Measurements from ENCODE around the gene KCNS1. TPM values are rescaled to one million over a fixed set of nuclear protein-coding genes. Genes with fewer than 3 reads are reported as not detected.

KCNS1 gene
- polyA plus RNA-seq, 2 of the 4 experiments (the other 2 are of a cell fraction): not detected

GRCh38 chr20:45051204-45052060, 49.5 kb downstream of the KCNS1 start:
- ATAC-seq (no peak), DNase-seq (ENCODE audit: low read depth in 1 of 2, low spot score in 1 of 2) (no peak), FAIRE-seq (no peak)
- CTCF ChIA-PET: interaction anchor here (1.8 to 12.3 kb wide), 6 partner anchors 8 to 243 kb away, joined by 5 to 98 read pairs (median 19); no protein-coding TSS in a partner anchor
- Histone ChIP-seq H3K27ac (no peak overlapping the region), H3K4me1 (0 out of 3 replicates have a peak, but pooled peaks cover 4% of the 10 kb centered on the region), H3K4me2 (no peak overlapping the region), H3K9me3 (no peaks in the 10 kb centered on the region), H3K4me3 (no peak overlapping the region)
- POLR2A ChIA-PET: no interaction called here
- TF ChIP-seq BHLHE40 (IDR thresholded peaks at IDR 0.05; ENCODE audit: low read depth, low read length): no peak
- TF ChIP-seq, protein P1, sequence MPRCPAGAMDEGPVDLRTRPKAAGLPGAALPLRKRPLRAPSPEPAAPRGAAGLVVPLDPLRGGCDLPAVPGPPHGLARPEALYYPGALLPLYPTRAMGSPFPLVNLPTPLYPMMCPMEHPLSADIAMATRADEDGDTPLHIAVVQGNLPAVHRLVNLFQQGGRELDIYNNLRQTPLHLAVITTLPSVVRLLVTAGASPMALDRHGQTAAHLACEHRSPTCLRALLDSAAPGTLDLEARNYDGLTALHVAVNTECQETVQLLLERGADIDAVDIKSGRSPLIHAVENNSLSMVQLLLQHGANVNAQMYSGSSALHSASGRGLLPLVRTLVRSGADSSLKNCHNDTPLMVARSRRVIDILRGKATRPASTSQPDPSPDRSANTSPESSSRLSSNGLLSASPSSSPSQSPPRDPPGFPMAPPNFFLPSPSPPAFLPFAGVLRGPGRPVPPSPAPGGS (IDR thresholded peaks at IDR 0.05): no peak
- TF ChIP-seq, protein P2, sequence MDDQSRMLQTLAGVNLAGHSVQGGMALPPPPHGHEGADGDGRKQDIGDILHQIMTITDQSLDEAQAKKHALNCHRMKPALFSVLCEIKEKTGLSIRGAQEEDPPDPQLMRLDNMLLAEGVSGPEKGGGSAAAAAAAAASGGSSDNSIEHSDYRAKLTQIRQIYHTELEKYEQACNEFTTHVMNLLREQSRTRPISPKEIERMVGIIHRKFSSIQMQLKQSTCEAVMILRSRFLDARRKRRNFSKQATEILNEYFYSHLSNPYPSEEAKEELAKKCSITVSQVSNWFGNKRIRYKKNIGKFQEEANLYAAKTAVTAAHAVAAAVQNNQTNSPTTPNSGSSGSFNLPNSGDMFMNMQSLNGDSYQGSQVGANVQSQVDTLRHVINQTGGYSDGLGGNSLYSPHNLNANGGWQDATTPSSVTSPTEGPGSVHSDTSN (IDR thresholded peaks at IDR 0.05): no peak
- no peak for TF ChIP-seq ZNF302 (CRISPR knock-in tag; IDR thresholded peaks at IDR 0.05)
- peak; percentile 54 to 65; a peak in 3 of 4 replicates for TF ChIP-seq CEBPB (IDR thresholded peaks at IDR 0.05)
- TF ChIP-seq FOSL2 (IDR thresholded peaks at IDR 0.05): no peak
- TF ChIP-seq FOSL2 (CRISPR knock-in tag; IDR thresholded peaks at IDR 0.05): no peak
- TF ChIP-seq HOXA7 (CRISPR knock-in tag; IDR thresholded peaks at IDR 0.05): no peak
- no peak for TF ChIP-seq RNF2 (IDR thresholded peaks at IDR 0.05; ENCODE audit: borderline replicate concordance, low read depth)
- WGBS (ENCODE audit: missing lambda C conversion rate): 92% methylated on average over 3 of the region's 3 CpGs

DNA sequence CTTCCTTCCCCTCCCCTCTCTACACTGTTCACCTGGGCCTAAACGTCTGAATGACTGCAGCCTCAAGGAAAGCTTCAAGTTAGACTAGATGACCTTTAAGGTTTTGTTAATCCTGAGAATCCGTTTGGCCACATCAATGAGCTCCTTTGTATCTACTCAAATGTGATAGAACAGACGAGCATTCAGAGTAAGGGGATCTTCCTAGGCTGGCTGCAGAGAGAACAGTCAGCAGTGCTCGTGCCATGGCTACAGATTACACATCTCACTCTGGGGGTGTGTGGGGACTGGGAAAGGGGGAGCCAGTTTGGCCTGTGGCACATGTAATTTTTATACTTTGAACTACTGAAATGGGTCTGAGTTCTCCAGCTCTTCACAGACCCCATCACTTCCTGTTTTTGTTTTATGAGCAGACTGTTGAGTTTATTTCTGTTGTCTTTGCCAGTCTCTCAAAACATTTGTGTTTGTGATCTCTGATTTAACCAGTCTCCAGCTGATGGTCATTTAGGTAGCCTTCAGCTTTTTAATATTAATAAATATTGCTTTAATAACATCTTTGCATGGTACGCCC, 50.9 kb downstream of the KCNS1 start:
- no peak for DNase-seq (ENCODE audit: low read depth in 1 of 2, low spot score in 1 of 2)
- POLR2A ChIA-PET: no interaction called here
- no peak for FAIRE-seq
- 0 out of 3 replicates have a peak, but pooled peaks cover under 1% of the 10 kb centered on the region for H3K4me1 ChIP-seq
- TF ChIP-seq GATA3 (IDR thresholded peaks at IDR 0.05; ENCODE audit: borderline replicate concordance) (no peak), POLR2AphosphoS2 (conservative IDR thresholded peaks at IDR 0.05; ENCODE audit: low read length) (no peak), JUNB (IDR thresholded peaks at IDR 0.05) (no peak), RNF2 (IDR thresholded peaks at IDR 0.05; ENCODE audit: borderline replicate concordance, low read depth) (no peak), SMC3 (IDR thresholded peaks at IDR 0.05) (no peak), FOXS1 (CRISPR knock-in tag; IDR thresholded peaks at IDR 0.05) (no peak), EHMT2 (IDR thresholded peaks at IDR 0.05; ENCODE audit: low read depth) (no peak), MYC (IDR thresholded peaks at IDR 0.05; ENCODE audit: borderline replicate concordance, low read length) (no peak)
- CTCF ChIA-PET: interaction anchor here (0.5 to 12.3 kb wide), 11 partner anchors 8 to 262 kb away, joined by 3 to 98 read pairs (median 7); no protein-coding TSS in a partner anchor
- H3K27ac ChIP-seq: no peak overlapping the region
- ATAC-seq: no peak
- no peaks in the 10 kb centered on the region for H3K9me3 ChIP-seq
- no peak overlapping the region for H3K4me3 ChIP-seq
- 75% methylated on average over 5 of the region's 5 CpGs for WGBS (ENCODE audit: missing lambda C conversion rate)
- H3K4me2 ChIP-seq: no peak overlapping the region

DNA sequence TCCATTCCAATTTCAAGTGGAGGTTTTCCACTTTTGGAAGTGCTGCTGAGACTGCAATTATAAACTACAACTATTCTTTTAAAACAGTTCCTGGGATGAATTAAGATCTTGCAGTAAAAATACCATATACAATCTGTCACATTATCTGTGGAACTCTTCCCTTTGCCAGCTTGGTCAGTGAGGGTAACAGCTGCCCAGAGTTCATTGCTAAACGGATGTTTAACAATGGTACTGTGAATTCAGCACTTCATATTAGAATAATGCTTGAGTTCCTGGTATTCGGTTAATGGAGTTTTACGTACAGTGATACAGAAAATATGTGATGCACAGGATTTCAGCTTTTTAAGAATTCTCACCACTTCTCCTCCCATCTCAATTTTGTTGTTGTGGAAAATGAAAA, 51.5 kb downstream of the KCNS1 start:
- no peak for FAIRE-seq
- no peak for DNase-seq (ENCODE audit: low read depth in 1 of 2, low spot score in 1 of 2)
- Histone ChIP-seq H3K27ac (no peak overlapping the region), H3K4me3 (no peak overlapping the region), H3K4me1 (peaks cover 6% of the 10 kb centered on the region; the same call in 1 of the 3 replicates), H3K9me3 (no peaks in the 10 kb centered on the region), H3K4me2 (no peak overlapping the region)
- 88% methylated on average over 3 of the region's 3 CpGs for WGBS (ENCODE audit: missing lambda C conversion rate)
- ChIA-PET POLR2A (no interaction called here), CTCF (interaction anchor here (0.8 to 12.3 kb wide), 8 partner anchors 12 to 262 kb away, joined by 3 to 98 read pairs (median 8); no protein-coding TSS in a partner anchor)
- TF ChIP-seq EP300 (IDR thresholded peaks at IDR 0.05): no peak
- TF ChIP-seq CEBPB (IDR thresholded peaks at IDR 0.05): no peak
- TF ChIP-seq PHF8 (IDR thresholded peaks at IDR 0.05; ENCODE audit: borderline replicate concordance, low read depth): no peak
- TF ChIP-seq SMC3 (IDR thresholded peaks at IDR 0.05): no peak
- no peak for TF ChIP-seq KDM5A (IDR thresholded peaks at IDR 0.05)
- no peak for TF ChIP-seq EHMT2 (IDR thresholded peaks at IDR 0.05; ENCODE audit: low read depth)
- no peak for TF ChIP-seq FOSL2 (IDR thresholded peaks at IDR 0.05)
- no peak for TF ChIP-seq FOSL2 (CRISPR knock-in tag; IDR thresholded peaks at IDR 0.05)
- TF ChIP-seq HEYL (CRISPR knock-in tag; IDR thresholded peaks at IDR 0.05): no peak
- no peak for TF ChIP-seq ZFP36 (IDR thresholded peaks at IDR 0.05; ENCODE audit: borderline replicate concordance, partially characterized antibody)
- no peak for TF ChIP-seq MAZ (IDR thresholded peaks at IDR 0.05; ENCODE audit: borderline replicate concordance, low read depth, low read length)
- TF ChIP-seq POLR2A (IDR thresholded peaks at IDR 0.05; ENCODE audit: low read length): no peak
- TF ChIP-seq HOXA7 (CRISPR knock-in tag; IDR thresholded peaks at IDR 0.05): no peak
- TF ChIP-seq SREBF2 (IDR thresholded peaks at IDR 0.05): no peak
- TF ChIP-seq RARB (CRISPR knock-in tag; IDR thresholded peaks at IDR 0.05): no peak
- TF ChIP-seq RFX5 (IDR thresholded peaks at IDR 0.05): no peak
- no peak for TF ChIP-seq HMGXB4 (CRISPR knock-in tag; IDR thresholded peaks at IDR 0.05; ENCODE audit: borderline replicate concordance)
- no peak for TF ChIP-seq MAFK (IDR thresholded peaks at IDR 0.05; ENCODE audit: partially characterized antibody)
- ATAC-seq: no peak

All from A549 (cell line).